ENCODE data around the gene PXMP4. TPM values are rescaled to one million over a fixed set of nuclear protein-coding genes. Genes with fewer than 3 reads are reported as not detected.

The PXMP4 gene
- total RNA-seq, 1 donor from 2014 or later, result 3.5 TPM

DNA sequence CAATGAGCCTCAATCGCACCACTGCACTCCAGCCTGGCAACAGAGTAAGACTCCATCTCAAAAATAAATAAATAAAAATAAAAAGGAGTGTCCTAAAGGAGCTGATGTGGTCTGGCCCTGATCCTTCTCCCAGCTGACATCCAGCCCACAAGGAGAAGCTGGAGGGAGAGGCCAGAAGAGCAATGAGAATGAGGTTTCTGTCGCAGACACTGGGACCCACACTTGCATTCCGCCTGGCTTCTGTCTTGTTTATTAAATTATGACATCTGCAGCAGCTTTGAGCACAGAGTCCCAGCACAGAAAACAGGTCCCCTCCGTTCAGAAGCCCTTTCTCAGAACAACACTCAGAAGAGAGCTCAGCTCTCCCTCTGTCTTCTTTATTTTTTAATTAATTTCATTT lies 23.7 kb downstream of the PXMP4 start:
- H3F3A ChIP-seq (ENCODE audit: low read depth), result peaks cover 21% of the 10 kb centered on the region
- H3K79me2 ChIP-seq (ENCODE audit: low read depth), result no peaks in the 10 kb centered on the region
- Mint-ChIP-seq H3K27me3 (ENCODE audit: insufficient read depth, low read depth) (peaks cover 9% of the 10 kb centered on the region), H3K27ac (no peak overlapping the region), H3K4me3 (no peak overlapping the region), H3K36me3 (peaks cover 2% of the 10 kb centered on the region), H3K4me1 (peaks cover 25% of the 10 kb centered on the region), H3K9me3 (peaks cover 16% of the 10 kb centered on the region)
- no peak overlapping the region for H3K9ac ChIP-seq
- no peaks in the 10 kb centered on the region for H3K9me3 ChIP-seq (ENCODE audit: low read depth)
- no peaks in the 10 kb centered on the region for H3K36me3 ChIP-seq
- TF ChIP-seq EZH2phosphoT487 (IDR thresholded peaks at IDR 0.05) (no peak), EZH2 (IDR thresholded peaks at IDR 0.05) (no peak)
- TF ChIP-seq, protein P1, sequence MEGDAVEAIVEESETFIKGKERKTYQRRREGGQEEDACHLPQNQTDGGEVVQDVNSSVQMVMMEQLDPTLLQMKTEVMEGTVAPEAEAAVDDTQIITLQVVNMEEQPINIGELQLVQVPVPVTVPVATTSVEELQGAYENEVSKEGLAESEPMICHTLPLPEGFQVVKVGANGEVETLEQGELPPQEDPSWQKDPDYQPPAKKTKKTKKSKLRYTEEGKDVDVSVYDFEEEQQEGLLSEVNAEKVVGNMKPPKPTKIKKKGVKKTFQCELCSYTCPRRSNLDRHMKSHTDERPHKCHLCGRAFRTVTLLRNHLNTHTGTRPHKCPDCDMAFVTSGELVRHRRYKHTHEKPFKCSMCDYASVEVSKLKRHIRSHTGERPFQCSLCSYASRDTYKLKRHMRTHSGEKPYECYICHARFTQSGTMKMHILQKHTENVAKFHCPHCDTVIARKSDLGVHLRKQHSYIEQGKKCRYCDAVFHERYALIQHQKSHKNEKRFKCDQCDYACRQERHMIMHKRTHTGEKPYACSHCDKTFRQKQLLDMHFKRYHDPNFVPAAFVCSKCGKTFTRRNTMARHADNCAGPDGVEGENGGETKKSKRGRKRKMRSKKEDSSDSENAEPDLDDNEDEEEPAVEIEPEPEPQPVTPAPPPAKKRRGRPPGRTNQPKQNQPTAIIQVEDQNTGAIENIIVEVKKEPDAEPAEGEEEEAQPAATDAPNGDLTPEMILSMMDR (IDR thresholded peaks at IDR 0.05), result no peak
- H3K4me3 ChIP-seq, result no peak overlapping the region
- no peak overlapping the region for H2AFZ ChIP-seq (replicated peaks)
- no peak for DNase-seq (ENCODE audit: low spot score)
- H3K4me1 ChIP-seq, result peaks cover 19% of the 10 kb centered on the region
- no peak overlapping the region for H3K27ac ChIP-seq
- no peak overlapping the region for H3K4me2 ChIP-seq
- no peaks in the 10 kb centered on the region for H4K20me1 ChIP-seq (ENCODE audit: low read depth)
- no peaks in the 10 kb centered on the region for H3K27me3 ChIP-seq

DNA sequence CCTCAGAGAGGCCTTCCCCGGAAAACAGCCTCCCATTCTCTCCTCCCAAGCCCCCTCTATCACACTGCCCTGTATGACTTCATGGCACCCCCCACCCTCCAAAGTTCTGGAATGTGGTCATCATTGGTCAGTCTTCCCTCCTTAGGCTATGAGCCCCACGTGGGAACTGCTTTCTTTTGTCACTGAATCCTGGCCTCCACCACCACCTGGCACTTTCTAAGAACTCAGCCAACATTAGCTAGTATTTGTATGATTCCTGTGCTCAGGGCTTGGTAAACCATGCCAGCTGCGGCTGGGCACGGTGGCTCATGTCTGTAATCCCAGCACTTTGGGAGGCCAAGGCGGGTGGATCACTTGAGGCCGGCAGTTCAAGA lies 25.5 kb downstream of the PXMP4 start:
- Histone ChIP-seq H3K36me3 (no peaks in the 10 kb centered on the region), H3K9ac (no peak overlapping the region), H3F3A (ENCODE audit: low read depth) (peaks cover 21% of the 10 kb centered on the region), H2AFZ (replicated peaks) (no peak overlapping the region), H3K4me2 (peak overlapping the region; percentile 45), H3K27me3 (no peaks in the 10 kb centered on the region), H3K4me3 (no peak overlapping the region), H3K4me1 (peaks cover 19% of the 10 kb centered on the region), H4K20me1 (ENCODE audit: low read depth) (no peaks in the 10 kb centered on the region), H3K79me2 (ENCODE audit: low read depth) (no peaks in the 10 kb centered on the region), H3K27ac (peak overlapping the region; percentile 66), H3K9me3 (ENCODE audit: low read depth) (no peaks in the 10 kb centered on the region)
- TF ChIP-seq, protein P1 (IDR thresholded peaks at IDR 0.05), result no peak
- TF ChIP-seq EZH2 (IDR thresholded peaks at IDR 0.05) (no peak), EZH2phosphoT487 (IDR thresholded peaks at IDR 0.05) (no peak)
- H3K4me1 Mint-ChIP-seq, result peaks cover 31% of the 10 kb centered on the region
- no peak overlapping the region for H3K4me3 Mint-ChIP-seq
- no peak for DNase-seq (ENCODE audit: low spot score)
- peaks cover 2% of the 10 kb centered on the region for H3K36me3 Mint-ChIP-seq
- peak overlapping the region; percentile 91 for H3K27ac Mint-ChIP-seq
- H3K27me3 Mint-ChIP-seq (ENCODE audit: insufficient read depth, low read depth), result peaks cover 8% of the 10 kb centered on the region
- peaks cover 13% of the 10 kb centered on the region for H3K9me3 Mint-ChIP-seq

DNA sequence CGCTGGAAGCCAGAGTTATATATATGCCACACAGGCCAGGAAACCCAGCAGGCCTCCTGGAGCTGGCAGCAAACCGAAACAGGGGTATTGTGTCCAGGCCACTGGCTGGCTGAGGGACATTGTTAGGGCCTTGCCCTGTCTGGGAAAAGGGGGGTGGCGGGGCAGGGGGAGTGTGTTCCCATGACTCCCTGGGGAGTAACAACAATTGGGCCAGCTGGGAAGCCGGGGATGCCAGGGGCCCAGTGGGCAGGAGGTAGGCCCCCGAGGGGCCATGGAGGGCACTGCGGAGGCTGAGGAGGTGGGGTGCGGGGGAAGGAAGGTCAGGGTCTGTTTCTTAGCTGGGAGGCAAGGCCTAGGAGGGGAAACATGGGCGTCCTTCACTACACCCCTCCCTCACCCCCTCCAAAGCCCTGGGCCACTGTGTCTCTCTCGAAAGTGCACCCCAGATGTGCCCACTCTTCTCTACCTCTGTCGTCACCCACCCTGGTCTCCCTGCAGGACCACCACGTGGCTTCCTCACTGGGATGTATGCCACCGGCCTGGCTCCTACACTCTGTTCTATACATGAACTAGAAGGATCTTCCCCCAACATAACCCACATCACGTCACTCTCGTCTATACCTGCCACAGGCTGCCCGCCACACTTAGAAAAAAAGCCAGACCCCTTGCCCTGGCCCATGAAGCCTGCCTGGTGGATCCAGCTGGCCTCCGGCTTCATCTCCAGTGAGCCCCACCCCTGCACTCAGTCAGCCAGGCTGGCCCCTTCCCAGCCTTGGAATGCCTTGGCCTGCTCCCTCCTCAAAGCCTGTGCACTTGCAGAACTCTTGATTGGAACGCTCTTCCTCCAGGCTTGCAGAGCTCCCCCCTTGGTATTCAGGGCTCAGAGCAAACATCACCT lies 26.1 kb downstream of the PXMP4 start:
- no peaks in the 10 kb centered on the region for H3K36me3 ChIP-seq
- no peak overlapping the region for H3K9ac ChIP-seq
- H3F3A ChIP-seq (ENCODE audit: low read depth), result peaks cover 21% of the 10 kb centered on the region
- H3K27ac ChIP-seq, result peak overlapping the region; percentile 66
- DNase-seq (ENCODE audit: low spot score), result peak; percentile 71
- H3K4me3 Mint-ChIP-seq, result no peak overlapping the region
- H3K36me3 Mint-ChIP-seq, result peaks cover 2% of the 10 kb centered on the region
- no peak overlapping the region for H2AFZ ChIP-seq (replicated peaks)
- peak overlapping the region; percentile 45 for H3K4me2 ChIP-seq
- no peaks in the 10 kb centered on the region for H3K9me3 ChIP-seq (ENCODE audit: low read depth)
- peaks cover 19% of the 10 kb centered on the region for H3K4me1 ChIP-seq
- no peak overlapping the region for H3K4me3 ChIP-seq
- no peak for TF ChIP-seq EZH2phosphoT487 (IDR thresholded peaks at IDR 0.05)
- TF ChIP-seq, protein P1 (IDR thresholded peaks at IDR 0.05), result no peak
- no peak for TF ChIP-seq EZH2 (IDR thresholded peaks at IDR 0.05)
- H3K4me1 Mint-ChIP-seq, result peaks cover 31% of the 10 kb centered on the region
- H3K9me3 Mint-ChIP-seq, result peaks cover 12% of the 10 kb centered on the region
- H3K27ac Mint-ChIP-seq, result peak overlapping the region; percentile 91
- H3K27me3 Mint-ChIP-seq (ENCODE audit: insufficient read depth, low read depth), result peaks cover 8% of the 10 kb centered on the region
- no peaks in the 10 kb centered on the region for H4K20me1 ChIP-seq (ENCODE audit: low read depth)
- H3K27me3 ChIP-seq, result no peaks in the 10 kb centered on the region
- no peaks in the 10 kb centered on the region for H3K79me2 ChIP-seq (ENCODE audit: low read depth)

Measured in neural progenitor cell (in vitro differentiated cells).